HG03378 (cell line): ENCODE results near the gene ADO.

Experiments used
- ATAC-seq: cut with Tn5 transposase; IDR thresholded peaks from one replicate; pipeline ENCODE4 v1.9.1; 2021; ENCODE audit warnings: mild to moderate bottlenecking, moderate library complexity; ENCODE audit not compliant: unreplicated experiment

ADO gene

DNA sequence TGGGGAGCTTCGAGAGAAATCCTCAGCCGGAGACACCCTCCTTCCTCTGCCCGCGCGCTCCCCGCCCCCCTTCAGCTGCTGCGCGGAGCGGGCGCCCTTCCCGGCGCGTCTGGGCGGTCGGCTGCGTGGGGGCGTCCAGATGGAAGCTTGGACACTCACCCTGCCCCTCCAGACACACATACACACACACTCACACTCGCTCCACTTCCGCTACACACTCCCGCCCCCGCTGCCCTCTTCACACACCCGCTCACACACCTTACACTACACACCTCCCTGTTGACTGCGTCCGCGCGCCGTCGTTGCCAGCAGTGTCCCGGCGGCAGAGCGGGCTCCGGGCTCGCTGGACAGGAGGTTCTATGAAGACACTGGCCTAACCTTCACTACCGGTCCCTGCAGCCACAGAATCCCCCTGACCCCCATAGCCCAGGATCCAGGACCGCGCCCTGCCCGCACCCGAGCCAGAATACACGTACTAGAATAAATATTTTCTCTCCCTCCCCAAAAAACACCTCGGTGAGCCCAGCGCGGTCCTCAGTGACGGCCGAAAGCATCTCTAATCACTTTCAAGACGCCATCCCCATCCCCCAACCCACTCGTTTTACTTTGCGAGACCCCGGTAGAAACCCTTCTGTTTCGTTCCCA is 12.7 kb downstream of the ADO start:
- ATAC-seq: no peak

- peak; percentile 23 for ATAC-seq
Observed at GRCh38 chr10:62817766-62818425, 13.4 kb downstream of the ADO start.

- no peak for ATAC-seq
Observed at GRCh38 chr10:62818426-62819011, 14.0 kb downstream of the ADO start.

GRCh38 chr10:62819141-62819920 is 14.8 kb downstream of the ADO start:
- no peak for ATAC-seq

- no peak for ATAC-seq
Observed at GRCh38 chr10:62820586-62820985, 16.1 kb downstream of the ADO start.

GRCh38 chr10:62826273-62826672 is 21.8 kb downstream of the ADO start:
- no peak for ATAC-seq

DNA sequence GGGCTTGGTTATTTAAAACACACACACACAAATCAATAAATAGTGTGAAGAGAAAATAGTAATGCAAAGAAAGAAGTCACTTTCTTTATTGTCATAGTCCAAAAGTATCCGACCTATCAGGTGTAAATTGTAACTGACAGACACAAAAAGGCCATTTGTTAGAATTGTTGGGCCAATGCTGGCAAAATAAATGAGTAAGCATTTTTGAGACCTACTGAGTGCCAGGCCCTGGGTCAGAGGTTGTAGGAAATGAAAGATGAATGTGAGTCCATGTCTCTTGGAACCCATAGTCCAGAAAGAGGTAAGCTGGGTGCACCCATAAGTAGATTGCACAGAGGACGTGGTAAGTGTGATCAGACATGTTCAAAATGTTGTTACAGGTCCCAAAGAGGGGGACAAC is 25.1 kb downstream of the ADO start:
- no peak for ATAC-seq

DNA sequence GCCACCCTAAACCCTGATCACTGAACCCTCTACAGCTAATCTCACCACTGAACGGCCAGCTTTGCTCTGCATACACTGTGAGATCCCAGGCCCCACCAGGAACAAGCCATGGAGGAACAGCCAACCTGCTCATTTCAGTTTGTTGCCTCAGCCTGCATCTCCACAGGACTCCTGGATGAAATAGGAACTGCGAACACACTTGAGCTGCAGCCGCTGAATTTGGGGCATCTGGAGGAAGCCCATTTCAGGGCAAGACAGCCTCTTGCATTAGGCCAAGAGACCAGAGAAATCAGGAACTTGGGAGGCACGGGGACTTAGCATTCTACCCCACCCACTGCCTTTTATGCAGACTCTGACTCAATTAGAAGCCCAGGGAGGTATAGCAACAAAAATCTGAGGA is 26.2 kb downstream of the ADO start:
- no peak for ATAC-seq

DNA sequence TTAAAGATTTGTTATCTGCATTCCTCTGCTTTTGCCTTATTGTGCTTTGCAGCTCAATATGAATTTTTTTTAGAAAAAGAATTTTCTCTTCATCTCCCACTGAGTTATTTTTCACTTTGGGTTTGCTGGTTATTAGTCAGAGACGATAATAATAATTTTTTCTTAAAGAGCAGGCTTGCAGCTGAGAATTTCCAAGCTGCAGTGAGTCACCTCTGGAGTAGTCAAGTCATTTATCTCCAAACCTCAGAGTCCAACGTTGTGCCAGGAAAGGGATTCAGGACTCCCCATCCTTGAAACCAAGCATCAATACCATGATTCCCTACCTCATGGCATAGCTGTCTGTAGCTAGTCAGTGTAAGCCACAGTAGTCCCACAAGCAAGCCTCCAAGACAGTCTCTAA is 26.8 kb downstream of the ADO start:
- no peak for ATAC-seq

DNA sequence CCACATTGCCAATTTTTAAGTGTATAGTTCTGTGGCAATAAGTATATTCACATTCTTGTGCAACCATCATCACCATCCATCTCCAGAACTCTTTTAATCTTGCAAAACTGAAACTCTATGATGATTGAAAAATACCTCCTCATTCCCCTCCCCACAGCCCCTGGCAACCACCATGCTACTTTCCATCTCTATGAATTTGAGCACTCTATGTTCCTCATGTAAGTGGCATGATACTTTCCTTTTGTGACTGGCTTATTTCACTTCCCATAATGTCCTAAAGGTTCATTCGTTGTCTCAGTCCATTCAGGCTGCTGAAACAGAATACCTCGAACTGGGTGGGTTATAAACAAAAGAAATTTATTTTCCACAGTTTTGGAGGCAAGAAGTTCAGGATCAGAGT is 35.1 kb downstream of the ADO start:
- no peak for ATAC-seq

GRCh38 chr10:62842983-62843382 is 38.5 kb downstream of the ADO start:
- peak; percentile 77 for ATAC-seq

GRCh38 chr10:62843600-62843999 is 39.1 kb downstream of the ADO start:
- ATAC-seq: no peak

DNA sequence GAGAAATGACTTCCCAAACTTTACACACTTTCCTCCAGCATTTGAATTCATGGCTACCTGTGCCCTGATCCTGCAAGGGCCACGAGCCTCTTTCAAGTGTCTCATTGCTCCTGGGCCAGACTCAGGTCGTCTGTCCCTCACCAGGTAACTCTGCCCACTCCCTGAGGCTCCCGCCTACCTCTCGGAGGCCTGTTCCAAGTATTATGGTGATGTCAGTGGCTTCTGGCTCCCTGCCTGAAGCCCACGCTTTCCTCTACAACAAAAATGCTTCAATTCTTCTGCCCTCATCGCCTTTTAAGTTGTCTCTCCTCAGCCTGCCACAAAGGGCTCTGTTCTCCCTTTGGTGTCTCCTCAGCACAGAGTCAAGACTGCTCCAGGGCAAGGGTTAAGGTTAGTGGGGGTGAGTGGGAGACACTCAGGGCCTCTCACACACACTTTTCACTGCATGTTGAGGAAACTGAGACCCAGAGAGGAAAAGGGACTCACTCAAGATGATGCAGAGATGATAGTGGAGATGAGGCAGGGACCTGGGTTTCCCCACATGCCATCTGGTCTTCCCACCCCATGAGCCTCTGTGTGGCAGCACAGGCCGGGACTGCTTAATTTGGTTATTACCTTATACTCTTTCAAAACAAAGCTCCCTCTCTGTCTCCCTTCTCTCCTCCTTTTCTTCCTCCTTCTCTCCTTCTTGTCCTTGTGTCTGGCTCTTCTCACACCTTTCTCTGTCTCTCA is 39.9 kb downstream of the ADO start:
- no peak for ATAC-seq

DNA sequence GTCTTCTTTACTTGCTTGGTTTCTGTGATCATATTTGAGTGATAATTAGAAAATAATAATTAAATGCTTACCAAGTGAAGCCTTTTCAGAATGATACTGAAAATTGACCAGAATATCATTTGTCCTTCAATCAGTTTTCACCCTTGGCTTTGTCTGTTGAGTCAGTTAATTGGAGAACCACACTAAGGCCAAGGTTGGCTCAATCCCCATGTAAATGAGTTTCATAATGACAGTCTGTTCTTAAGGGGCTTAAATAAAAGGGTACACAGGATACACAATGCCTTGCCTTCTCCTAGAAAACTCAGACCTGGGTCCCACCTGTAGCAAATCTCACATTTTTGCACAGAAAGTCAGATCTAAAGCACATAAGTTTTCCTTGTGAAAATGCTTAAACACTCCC is 42.9 kb downstream of the ADO start:
- ATAC-seq: no peak

DNA sequence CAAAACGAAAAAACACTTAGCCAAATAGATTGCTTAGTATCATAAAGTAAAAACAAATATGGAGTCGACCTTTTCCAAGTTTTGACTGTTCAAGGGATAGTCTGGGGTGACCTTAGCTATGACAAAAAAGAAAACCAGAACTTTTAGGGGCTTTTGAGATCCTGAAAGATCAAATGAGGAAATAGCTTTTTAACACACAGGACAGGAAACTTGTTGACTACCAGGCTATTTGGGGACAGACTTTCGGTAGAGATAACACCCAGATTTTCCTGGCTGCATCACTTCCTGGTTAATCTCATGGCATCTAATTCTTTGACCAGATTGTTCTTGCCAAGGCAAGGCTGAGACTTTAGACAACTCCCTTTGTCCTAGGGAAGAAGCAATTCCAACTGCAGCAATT is 46.1 kb downstream of the ADO start:
- ATAC-seq: no peak

GRCh38 chr10:62851442-62851841 is 46.9 kb downstream of the ADO start:
- no peak for ATAC-seq

DNA sequence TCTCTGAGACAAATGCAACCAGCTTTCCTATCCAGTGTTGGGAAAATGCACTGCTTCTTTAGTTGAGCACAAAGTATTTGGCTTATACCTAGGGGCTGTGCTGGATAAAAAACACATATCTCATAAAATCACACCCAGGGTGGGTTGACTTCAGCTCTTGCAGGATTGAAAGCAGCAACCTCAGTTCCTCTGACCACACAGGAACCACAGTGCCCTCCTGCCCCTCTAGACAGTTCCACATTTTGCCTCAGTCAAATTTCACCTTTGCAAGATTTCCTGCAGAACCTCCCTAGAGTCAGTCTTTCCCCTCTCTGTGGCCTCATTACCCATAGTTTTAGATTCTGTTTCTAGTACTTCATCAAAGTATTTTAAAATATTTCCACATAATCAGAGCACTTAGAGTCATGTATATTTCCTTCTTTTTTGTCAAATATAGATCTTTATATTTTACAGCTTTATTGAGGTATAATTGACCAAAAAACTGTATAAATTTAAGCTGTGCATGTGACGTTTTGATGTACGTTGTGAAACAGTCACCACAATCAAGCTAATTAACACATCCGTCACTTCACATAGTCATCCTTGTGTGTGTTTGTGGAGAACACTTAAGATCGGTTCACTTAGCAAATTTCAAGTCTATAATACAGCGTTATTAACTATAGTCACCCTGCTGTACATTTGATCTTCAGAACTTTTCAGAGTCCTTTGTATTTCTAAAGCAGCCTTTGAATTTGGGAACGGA is 48.6 kb downstream of the ADO start:
- ATAC-seq: peak; percentile 78

DNA sequence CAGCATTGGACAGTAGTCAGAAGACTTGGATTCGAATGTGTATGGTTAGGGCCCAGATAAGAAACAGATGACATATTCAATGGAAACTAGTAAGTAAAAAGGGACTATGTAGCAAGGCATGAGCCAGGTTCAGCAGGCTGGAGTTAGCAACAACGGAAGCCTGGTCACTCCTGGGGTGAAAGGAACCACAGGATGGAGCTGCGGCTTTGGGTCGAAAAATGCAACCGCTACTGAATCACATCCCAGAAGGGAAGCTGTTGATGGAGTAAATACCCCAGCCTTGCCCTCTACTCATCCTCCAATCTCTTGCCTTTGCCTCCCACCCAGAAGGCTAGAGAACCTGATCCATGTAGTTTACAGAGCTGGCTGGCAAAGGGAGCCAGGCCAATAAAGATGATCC is 49.2 kb downstream of the ADO start:
- ATAC-seq: no peak

- no peak for ATAC-seq
Observed at GRCh38 chr10:62856021-62856420, 51.5 kb downstream of the ADO start.
